ENCODE measurements around the gene KCNQ1. TPM values are rescaled to one million over a fixed set of nuclear protein-coding genes. Genes with fewer than 3 reads are reported as not detected.

Gene KCNQ1
- total RNA-seq, 2 experiments from 2014 or later, result 8.7 to 9.5 TPM

- intact Hi-C loops (cut with micrococcal nuclease), result no loop called here
- POLR2A ChIA-PET, result interaction anchor here (1.4 kb wide), 1 partner anchor 46 kb away, joined by 4 read pairs; no protein-coding TSS in a partner anchor
- CTCF ChIA-PET, result interaction anchor here (1.1 to 1.4 kb wide), 2 partner anchors 18 to 93 kb away, joined by 3 to 4 read pairs; no protein-coding TSS in a partner anchor
- TF ChIP-seq, protein P1, sequence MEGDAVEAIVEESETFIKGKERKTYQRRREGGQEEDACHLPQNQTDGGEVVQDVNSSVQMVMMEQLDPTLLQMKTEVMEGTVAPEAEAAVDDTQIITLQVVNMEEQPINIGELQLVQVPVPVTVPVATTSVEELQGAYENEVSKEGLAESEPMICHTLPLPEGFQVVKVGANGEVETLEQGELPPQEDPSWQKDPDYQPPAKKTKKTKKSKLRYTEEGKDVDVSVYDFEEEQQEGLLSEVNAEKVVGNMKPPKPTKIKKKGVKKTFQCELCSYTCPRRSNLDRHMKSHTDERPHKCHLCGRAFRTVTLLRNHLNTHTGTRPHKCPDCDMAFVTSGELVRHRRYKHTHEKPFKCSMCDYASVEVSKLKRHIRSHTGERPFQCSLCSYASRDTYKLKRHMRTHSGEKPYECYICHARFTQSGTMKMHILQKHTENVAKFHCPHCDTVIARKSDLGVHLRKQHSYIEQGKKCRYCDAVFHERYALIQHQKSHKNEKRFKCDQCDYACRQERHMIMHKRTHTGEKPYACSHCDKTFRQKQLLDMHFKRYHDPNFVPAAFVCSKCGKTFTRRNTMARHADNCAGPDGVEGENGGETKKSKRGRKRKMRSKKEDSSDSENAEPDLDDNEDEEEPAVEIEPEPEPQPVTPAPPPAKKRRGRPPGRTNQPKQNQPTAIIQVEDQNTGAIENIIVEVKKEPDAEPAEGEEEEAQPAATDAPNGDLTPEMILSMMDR (IDR thresholded peaks at IDR 0.05), result no peak
- H3K4me3 Mint-ChIP-seq, result no peak overlapping the region
- no peaks in the 10 kb centered on the region for H3K9me3 Mint-ChIP-seq
- H3K27ac Mint-ChIP-seq, result no peak overlapping the region
- H3K27me3 Mint-ChIP-seq, result no peaks in the 10 kb centered on the region
- peaks cover 3% of the 10 kb centered on the region for H3K4me1 Mint-ChIP-seq (ENCODE audit: low read depth)
- H3K36me3 Mint-ChIP-seq (ENCODE audit: low read depth), result no peaks in the 10 kb centered on the region
- ATAC-seq, result no peak
- DNase-seq, result no peak
These were observed 67.9 kb downstream of the KCNQ1 start for GRCh38 chr11:2512431-2513407.

- intact Hi-C loops (cut with micrococcal nuclease), result no loop called here
- TF ChIP-seq, protein P1 (IDR thresholded peaks at IDR 0.05), result no peak
- no peak overlapping the region for H3K27ac Mint-ChIP-seq
- H3K4me1 Mint-ChIP-seq (ENCODE audit: low read depth), result peaks cover 3% of the 10 kb centered on the region
- ChIA-PET POLR2A (interaction anchor here (1.4 kb wide), 1 partner anchor 47 kb away, joined by 4 read pairs; no protein-coding TSS in a partner anchor), CTCF (interaction anchor here (1.4 kb wide), 1 partner anchor 17 kb away, joined by 3 read pairs; no protein-coding TSS in a partner anchor)
- ATAC-seq (no peak), DNase-seq (no peak)
- H3K4me3 Mint-ChIP-seq, result no peak overlapping the region
- no peaks in the 10 kb centered on the region for H3K27me3 Mint-ChIP-seq
- no peaks in the 10 kb centered on the region for H3K9me3 Mint-ChIP-seq
- no peaks in the 10 kb centered on the region for H3K36me3 Mint-ChIP-seq (ENCODE audit: low read depth)
These were observed 68.6 kb downstream of the KCNQ1 start for GRCh38 chr11:2513441-2513840.

DNA sequence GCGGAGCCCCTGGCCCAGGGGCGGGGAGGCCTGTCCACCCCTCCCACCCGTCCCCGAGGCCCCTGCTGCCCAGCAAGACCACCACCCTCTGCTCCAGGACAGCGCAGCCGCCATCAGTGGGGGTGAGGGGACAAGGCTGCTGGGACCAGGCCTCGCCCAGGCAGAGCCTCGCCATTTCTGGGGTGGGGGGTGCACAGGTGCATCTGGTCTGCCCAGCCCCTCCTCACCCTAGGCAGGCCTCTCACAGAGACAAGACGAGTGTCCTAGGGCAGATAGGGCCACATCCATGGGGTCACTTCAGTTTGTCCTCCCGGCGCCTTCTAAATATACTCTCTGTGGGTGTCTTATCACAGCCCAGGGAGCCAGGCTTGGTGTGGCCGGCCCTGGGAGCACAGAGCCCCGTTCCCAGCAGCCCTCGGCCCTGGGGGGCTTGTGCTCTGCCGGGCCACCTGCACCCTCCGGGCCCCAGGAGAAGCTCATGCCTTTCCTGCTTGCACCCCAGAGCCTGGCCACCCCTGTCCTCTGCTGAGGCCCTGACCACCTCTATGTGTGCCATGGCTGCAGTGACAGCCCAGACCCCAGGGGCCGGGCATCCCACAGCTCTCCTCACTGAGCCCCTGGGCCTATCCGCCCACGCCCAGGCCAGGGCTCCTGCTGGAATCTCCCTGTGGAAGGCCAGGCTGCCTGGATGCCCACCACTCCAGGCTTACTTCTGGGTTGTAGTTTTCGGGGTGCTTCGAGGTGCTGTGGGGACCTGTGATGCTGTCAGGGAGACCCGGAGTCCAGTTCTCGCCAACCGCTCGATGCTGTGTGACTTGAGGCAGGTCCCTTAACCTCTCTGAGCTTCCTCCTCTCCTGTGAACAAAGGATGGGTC is 70.8 kb downstream of the KCNQ1 start:
- TF ChIP-seq, protein P1 (IDR thresholded peaks at IDR 0.05), result no peak
- Mint-ChIP-seq H3K4me1 (ENCODE audit: low read depth) (no peaks in the 10 kb centered on the region), H3K27ac (no peak overlapping the region), H3K27me3 (no peaks in the 10 kb centered on the region), H3K4me3 (no peak overlapping the region), H3K36me3 (ENCODE audit: low read depth) (no peaks in the 10 kb centered on the region), H3K9me3 (no peaks in the 10 kb centered on the region)
- CTCF ChIA-PET, result no interaction called here
- ATAC-seq (no peak), DNase-seq (no peak)
- POLR2A ChIA-PET, result interaction anchor here (0.6 kb wide), 1 partner anchor 214 kb away, joined by 3 read pairs; the partner anchor contains the start of genes C11orf21 and TSPAN32
- intact Hi-C loops (cut with micrococcal nuclease), result no loop called here

- Mint-ChIP-seq H3K27ac (no peak overlapping the region), H3K4me3 (no peak overlapping the region), H3K9me3 (no peaks in the 10 kb centered on the region), H3K27me3 (no peaks in the 10 kb centered on the region), H3K36me3 (ENCODE audit: low read depth) (no peaks in the 10 kb centered on the region), H3K4me1 (ENCODE audit: low read depth) (no peaks in the 10 kb centered on the region)
- ATAC-seq (no peak), DNase-seq (no peak)
- CTCF ChIA-PET, result no interaction called here
- TF ChIP-seq, protein P1 (IDR thresholded peaks at IDR 0.05), result no peak
- intact Hi-C loops (cut with micrococcal nuclease), result no loop called here
- POLR2A ChIA-PET, result interaction anchor here (0.6 kb wide), 1 partner anchor 215 kb away, joined by 3 read pairs; the partner anchor contains the start of genes C11orf21 and TSPAN32
These were observed 71.6 kb downstream of the KCNQ1 start for GRCh38 chr11:2516276-2517015.

All from activated CD8-positive, alpha-beta T cell treated with anti-CD3 and anti-CD28 coated beads for 36 hours (primary cell).